ENCODE results near the gene DHRS2.
"Not testable (repeated sequence)": the region's sequence is repeated elsewhere in the genome, so short reads cannot be mapped to it uniquely, and the experiment has no call there.

The DHRS2 gene

GRCh38 chr14:23605931-23606585 is 30.1 kb upstream of the DHRS2 start:
- no peak overlapping the region; the same call in 1 of the 2 replicates for H3K4me3 ChIP-seq (ENCODE audit: low read depth, low read length)
- peak; percentile 70 for DNase-seq (ENCODE audit: low read depth)
- TF ChIP-seq CTCF (IDR thresholded peaks at IDR 0.05; ENCODE audit: low read depth, low read length, missing control alignments), result no peak

- H3K4me3 ChIP-seq (ENCODE audit: low read depth, low read length), result no peak overlapping the region
- no peak for DNase-seq (ENCODE audit: low read depth)
- no peak for TF ChIP-seq CTCF (IDR thresholded peaks at IDR 0.05; ENCODE audit: low read depth, low read length, missing control alignments)
Measured at GRCh38 chr14:23608454-23608853, 27.7 kb upstream of the DHRS2 start.

GRCh38 chr14:23609001-23609400 is 27.2 kb upstream of the DHRS2 start:
- no peak for TF ChIP-seq CTCF (IDR thresholded peaks at IDR 0.05; ENCODE audit: low read depth, low read length, missing control alignments)
- H3K4me3 ChIP-seq (ENCODE audit: low read depth, low read length), result no peak overlapping the region
- no peak for DNase-seq (ENCODE audit: low read depth)

- DNase-seq (ENCODE audit: low read depth); H3K4me3 ChIP-seq (ENCODE audit: low read depth, low read length): not testable (repeated sequence)
Measured at GRCh38 chr14:23609411-23610089, 26.6 kb upstream of the DHRS2 start.

GRCh38 chr14:23610090-23610814 is 25.9 kb upstream of the DHRS2 start:
- no peak for DNase-seq (ENCODE audit: low read depth)
- no peak overlapping the region for H3K4me3 ChIP-seq (ENCODE audit: low read depth, low read length)
- no peak for TF ChIP-seq CTCF (IDR thresholded peaks at IDR 0.05; ENCODE audit: low read depth, low read length, missing control alignments)

GRCh38 chr14:23610815-23611289 is 25.3 kb upstream of the DHRS2 start:
- no peak for DNase-seq (ENCODE audit: low read depth)

More at GRCh38 chr14:23610815-23611289, 25.3 kb upstream of the DHRS2 start:
- TF ChIP-seq CTCF (IDR thresholded peaks at IDR 0.05; ENCODE audit: low read depth, low read length, missing control alignments), result no peak
- H3K4me3 ChIP-seq (ENCODE audit: low read depth, low read length), result no peak overlapping the region

Measured in GM12864 (cell line).